Thymus (tissue), 11 donors: Measurements from ENCODE around the gene HNF4A. TPM values are rescaled to one million over a fixed set of nuclear protein-coding genes. Genes with fewer than 3 reads are reported as not detected.
A peak's percentile ranks its signal among the peaks of the same experiment; 100 is the strongest.

Experiments
- DNase-seq, 9 donors: peaks; one replicate each; pipeline ENCODE4 v3.0.0-alpha.2; 2013; ENCODE audit warnings: low spot score in 9 of 9, low read depth in 6 of 9, missing footprints in 1 of 9
- H3K27ac ChIP-seq, 2 donors: one replicate each; pipeline ENCODE4 v1.5.1; 2013; ENCODE audit warnings: control low read depth in 1 of 2, low read depth in 1 of 2, low read length in 1 of 2, mild to moderate bottlenecking in 1 of 2, moderate library complexity in 1 of 2
- H3K27me3 ChIP-seq, 2 donors: one replicate each; pipeline ENCODE4 v1.5.1; 2013; ENCODE audit warnings: low read length in 1 of 2; ENCODE audit not compliant: control insufficient read depth in 2 of 2, insufficient read depth in 1 of 2
- H3K36me3 ChIP-seq, 2 donors: one replicate each; pipeline ENCODE4 v1.5.1; 2013; ENCODE audit warnings: low read length in 1 of 2, mild to moderate bottlenecking in 1 of 2, moderate library complexity in 1 of 2; ENCODE audit not compliant: control insufficient read depth in 2 of 2, insufficient read depth in 2 of 2
- H3K4me1 ChIP-seq, 2 donors: one replicate each; pipeline ENCODE4 v1.5.1; 2013; ENCODE audit warnings: low read length in 2 of 2; ENCODE audit not compliant: control insufficient read depth in 2 of 2, insufficient read depth in 2 of 2
- H3K4me3 ChIP-seq, 2 donors: one replicate each; pipeline ENCODE4 v1.5.1; 2013; ENCODE audit warnings: low read length in 2 of 2, control low read depth in 1 of 2, mild to moderate bottlenecking in 1 of 2
- H3K9me3 ChIP-seq, 2 donors: one replicate each; pipeline ENCODE4 v1.5.1; 2013; ENCODE audit warnings: low read length in 1 of 2, mild to moderate bottlenecking in 1 of 2; ENCODE audit not compliant: control insufficient read depth in 2 of 2, insufficient read depth in 1 of 2
- WGBS: extraction: QIAGEN DNeasy Blood & Tissue Kit; methylation state at CpG from one replicate; pipeline ENCODE4 v1.1.7; 2013; 5-methylcytosine and 5-hydroxymethylcytosine counted together
- polyA plus RNA-seq: library from polyadenylated mRNA; stranded (reverse); fragments of 200-250 nt; gene quantifications from one replicate; pipeline ENCODE4 v1.2.3, GENCODE V29; 2013
- total RNA-seq: library from RNA; stranded (reverse); fragments of 120-200 nt; gene quantifications from one replicate; pipeline ENCODE4 v1.2.4, GENCODE V29; 2013
- donor health status: healthy.

HNF4A gene
- total and polyA plus RNA-seq, 2 donors, result 0.05 to 0.16 TPM

DNA sequence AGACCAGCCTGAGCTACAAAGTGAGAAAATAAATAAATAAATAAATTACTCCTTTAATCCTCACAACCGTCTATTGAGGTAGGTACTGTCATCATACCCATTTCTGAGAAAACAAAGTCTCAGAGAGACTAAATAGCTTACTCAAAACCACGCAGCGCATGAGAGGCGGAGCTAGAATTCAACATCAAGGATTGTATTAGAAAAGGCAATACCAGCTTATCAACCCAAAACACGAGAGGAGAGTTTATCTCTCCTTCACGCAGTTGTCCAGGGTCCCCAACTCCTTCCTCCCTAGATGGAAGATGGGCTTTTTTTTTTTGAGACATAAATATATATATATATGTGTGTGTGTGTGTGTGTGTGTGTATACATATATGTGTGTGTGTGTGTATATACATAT lies 12.2 kb downstream of the HNF4A start:
- H3K36me3 ChIP-seq, result no peaks in the 10 kb centered on the region
- H3K4me3 ChIP-seq, result no peak overlapping the region
- no peak for DNase-seq
- H3K9me3 ChIP-seq, result no peaks in the 10 kb centered on the region
- no peak overlapping the region for H3K27ac ChIP-seq
- H3K27me3 ChIP-seq, result no peaks in the 10 kb centered on the region
- H3K4me1 ChIP-seq, result no peaks in the 10 kb centered on the region
- WGBS, result 96% methylated on average over 6 of the region's 6 CpGs

DNA sequence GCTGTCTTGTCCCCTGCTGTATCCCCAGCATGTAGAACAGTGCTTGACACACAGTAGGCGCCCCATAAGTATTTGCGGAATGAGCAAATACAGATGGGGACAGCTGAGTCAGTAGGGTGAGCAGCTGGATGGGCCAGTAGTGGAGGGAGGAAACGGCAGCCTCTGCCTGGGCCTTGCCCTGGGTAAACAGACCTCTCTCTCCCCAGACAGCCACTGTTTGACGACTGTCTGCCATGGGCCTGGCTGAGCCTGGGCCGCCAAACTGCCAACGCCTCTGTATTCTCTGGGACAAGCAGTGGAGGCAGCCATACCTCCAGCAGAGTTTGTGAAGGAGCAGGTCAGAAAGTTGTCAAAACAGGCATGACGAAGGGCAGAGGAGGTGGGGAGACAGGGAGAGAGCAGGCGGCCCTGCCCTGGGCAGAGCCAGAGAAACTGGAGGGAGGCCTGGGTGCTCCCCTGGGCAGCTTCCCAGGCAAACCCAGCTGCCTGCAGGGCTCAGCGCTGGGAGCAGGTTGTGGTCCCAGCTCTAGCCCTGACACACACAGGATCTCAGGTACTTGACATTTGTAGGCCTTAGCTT lies 15.2 kb downstream of the HNF4A start:
- H3K36me3 ChIP-seq, result no peaks in the 10 kb centered on the region
- H3K4me1 ChIP-seq, result no peaks in the 10 kb centered on the region
- H3K27me3 ChIP-seq, result no peaks in the 10 kb centered on the region
- H3K27ac ChIP-seq, result no peak overlapping the region
- H3K4me3 ChIP-seq, result no peak overlapping the region
- 84% methylated on average over 9 of the region's 9 CpGs for WGBS
- no peak for DNase-seq
- no peaks in the 10 kb centered on the region for H3K9me3 ChIP-seq

DNA sequence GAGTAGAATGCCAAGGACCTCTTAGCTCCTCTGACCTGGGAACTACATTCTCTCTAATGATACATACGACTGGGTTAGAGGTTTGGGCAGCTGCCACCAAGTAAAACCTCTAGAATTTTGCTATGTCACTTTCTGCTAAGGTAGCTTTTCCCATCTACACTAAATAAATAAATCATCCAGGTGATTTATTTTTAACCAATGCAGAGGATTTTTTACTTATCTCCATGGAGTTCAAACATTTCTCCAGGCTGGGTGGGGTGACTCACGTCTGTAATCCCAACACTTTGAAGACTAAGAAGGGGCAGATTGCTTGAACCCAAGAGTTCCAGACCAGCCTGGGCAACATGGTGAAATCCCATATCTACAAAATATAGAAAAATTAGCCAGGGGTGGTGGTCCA lies 27.1 kb downstream of the HNF4A start:
- Histone ChIP-seq H3K4me3 (no peak overlapping the region), H3K9me3 (no peaks in the 10 kb centered on the region), H3K4me1 (no peaks in the 10 kb centered on the region), H3K36me3 (no peaks in the 10 kb centered on the region), H3K27ac (no peak overlapping the region), H3K27me3 (no peaks in the 10 kb centered on the region)
- WGBS, result 39% methylated on average over 2 of the region's 2 CpGs
- no peak for DNase-seq

DNA sequence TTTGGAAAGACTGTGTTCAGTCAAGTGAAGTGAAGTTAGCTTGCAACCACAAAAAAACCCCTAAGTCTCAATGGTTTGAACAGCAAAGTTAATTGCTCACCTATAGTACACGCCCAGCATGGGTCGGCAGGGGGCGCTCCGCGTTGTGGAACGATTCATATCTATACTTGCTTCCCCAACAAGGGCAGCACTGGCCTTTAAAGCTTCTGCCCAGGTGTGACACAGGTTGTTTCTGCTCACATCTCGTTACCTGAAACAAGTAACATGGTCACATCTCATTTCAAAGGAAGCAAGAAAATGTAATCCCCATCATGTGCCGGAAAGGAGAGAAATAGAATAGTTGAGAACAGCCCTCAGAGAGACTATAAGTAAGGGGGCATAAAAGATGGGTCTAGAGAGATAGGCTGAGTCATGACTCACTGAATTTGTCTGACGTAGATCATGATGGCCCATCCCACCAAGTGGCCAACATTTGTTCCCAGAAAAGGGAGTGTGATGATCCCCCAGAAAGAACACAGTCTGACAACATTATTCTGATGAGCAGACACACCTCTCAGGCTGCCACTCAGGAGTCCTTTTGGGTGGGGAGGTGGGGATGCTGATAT lies 29.0 kb downstream of the HNF4A start:
- DNase-seq, result peak; percentile 33 to 78 (median 58)
- Histone ChIP-seq H3K36me3 (no peaks in the 10 kb centered on the region), H3K4me3 (no peak overlapping the region), H3K27ac (no peak overlapping the region), H3K4me1 (no peaks in the 10 kb centered on the region), H3K9me3 (no peaks in the 10 kb centered on the region), H3K27me3 (peaks cover 0 to 11% of the 10 kb centered on the region in 2 donors)
- WGBS, result 19% methylated on average over 9 of the region's 9 CpGs

DNA sequence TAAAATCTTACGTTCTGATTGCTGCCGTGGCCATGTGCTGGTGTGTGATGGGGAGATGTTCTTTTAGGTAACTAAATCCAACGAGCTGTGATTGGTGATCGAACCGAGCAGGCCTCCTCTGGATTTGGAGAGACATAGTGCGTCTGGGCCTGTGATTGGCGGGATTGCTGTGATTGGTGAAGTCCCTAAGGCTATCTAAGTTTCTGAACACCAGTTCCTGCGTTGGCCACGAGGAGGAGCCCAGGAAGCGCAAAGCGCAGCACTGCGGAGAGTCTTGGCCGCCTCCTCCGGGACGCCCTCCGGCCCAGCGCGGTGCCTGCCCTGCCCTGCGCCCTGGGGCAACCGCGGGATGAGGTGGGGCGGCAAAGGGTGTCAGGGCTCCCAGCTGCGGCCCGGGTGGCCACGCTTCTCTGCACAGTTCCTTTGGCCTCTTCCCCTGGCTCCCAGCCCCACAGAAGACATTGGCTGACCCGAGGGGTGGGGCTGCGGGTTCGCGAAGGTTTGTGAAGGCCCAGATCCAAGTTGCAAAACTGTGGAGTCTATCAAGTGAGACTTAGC lies 33.0 kb downstream of the HNF4A start:
- no peaks in the 10 kb centered on the region for H3K4me1 ChIP-seq
- no peaks in the 10 kb centered on the region for H3K9me3 ChIP-seq
- H3K27me3 ChIP-seq, result peaks cover 0 to 23% of the 10 kb centered on the region in 2 donors
- no peak overlapping the region for H3K27ac ChIP-seq
- H3K36me3 ChIP-seq, result no peaks in the 10 kb centered on the region
- peak in 8 of 9 donors; percentile 8 to 69 (median 43) for DNase-seq
- 9% methylated on average over 29 of the region's 29 CpGs for WGBS
- H3K4me3 ChIP-seq, result no peak overlapping the region

DNA sequence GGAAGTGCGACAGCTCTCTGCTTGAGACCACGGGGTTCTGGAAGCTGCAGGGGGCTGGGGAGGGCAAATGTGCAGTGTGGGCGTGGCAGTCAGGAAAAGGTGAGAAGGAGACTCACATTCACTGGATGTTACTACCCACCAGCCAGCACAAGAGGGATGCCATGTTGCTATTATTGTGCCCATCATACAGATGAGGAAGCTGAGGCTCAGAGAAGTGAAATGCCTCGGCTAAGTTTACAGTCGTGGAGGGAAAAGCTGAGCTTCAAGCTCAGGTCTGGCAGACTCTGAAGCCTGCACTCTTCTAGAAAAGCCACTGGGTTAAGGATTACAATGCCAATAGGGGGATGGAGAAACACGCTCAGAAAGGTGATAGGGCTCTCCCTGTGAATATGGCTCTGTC lies 34.4 kb downstream of the HNF4A start:
- Histone ChIP-seq H3K9me3 (no peaks in the 10 kb centered on the region), H3K27ac (no peak overlapping the region), H3K36me3 (no peaks in the 10 kb centered on the region), H3K4me1 (no peaks in the 10 kb centered on the region), H3K27me3 (peaks cover 0 to 24% of the 10 kb centered on the region in 2 donors), H3K4me3 (no peak overlapping the region)
- no peak for DNase-seq
- 79% methylated on average over 6 of the region's 6 CpGs for WGBS

DNA sequence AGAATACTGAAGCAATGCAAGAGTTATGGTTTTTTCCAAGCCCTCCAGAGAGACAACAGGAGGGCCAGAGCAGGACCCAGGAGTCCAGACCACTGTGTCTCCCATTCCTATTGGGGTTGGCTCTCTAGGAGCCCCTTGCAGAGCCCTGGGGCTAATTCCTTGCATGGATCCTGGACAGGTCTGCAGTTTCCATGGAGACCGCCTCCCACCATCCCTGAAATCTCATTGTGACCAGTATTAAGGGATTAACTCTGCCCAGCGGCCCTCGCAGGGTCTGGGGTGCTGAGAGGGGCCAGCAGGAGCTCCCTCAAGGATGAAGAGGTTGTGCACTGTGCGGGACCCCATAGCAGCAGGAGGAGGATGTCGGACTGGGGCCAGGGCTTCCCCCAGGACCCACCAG lies 34.8 kb downstream of the HNF4A start:
- no peak overlapping the region for H3K27ac ChIP-seq
- DNase-seq, result no peak
- no peaks in the 10 kb centered on the region for H3K4me1 ChIP-seq
- H3K36me3 ChIP-seq, result no peaks in the 10 kb centered on the region
- no peaks in the 10 kb centered on the region for H3K9me3 ChIP-seq
- WGBS, result 85% methylated on average over 5 of the region's 5 CpGs
- peaks cover 0 to 28% of the 10 kb centered on the region in 2 donors for H3K27me3 ChIP-seq
- no peak overlapping the region for H3K4me3 ChIP-seq

DNA sequence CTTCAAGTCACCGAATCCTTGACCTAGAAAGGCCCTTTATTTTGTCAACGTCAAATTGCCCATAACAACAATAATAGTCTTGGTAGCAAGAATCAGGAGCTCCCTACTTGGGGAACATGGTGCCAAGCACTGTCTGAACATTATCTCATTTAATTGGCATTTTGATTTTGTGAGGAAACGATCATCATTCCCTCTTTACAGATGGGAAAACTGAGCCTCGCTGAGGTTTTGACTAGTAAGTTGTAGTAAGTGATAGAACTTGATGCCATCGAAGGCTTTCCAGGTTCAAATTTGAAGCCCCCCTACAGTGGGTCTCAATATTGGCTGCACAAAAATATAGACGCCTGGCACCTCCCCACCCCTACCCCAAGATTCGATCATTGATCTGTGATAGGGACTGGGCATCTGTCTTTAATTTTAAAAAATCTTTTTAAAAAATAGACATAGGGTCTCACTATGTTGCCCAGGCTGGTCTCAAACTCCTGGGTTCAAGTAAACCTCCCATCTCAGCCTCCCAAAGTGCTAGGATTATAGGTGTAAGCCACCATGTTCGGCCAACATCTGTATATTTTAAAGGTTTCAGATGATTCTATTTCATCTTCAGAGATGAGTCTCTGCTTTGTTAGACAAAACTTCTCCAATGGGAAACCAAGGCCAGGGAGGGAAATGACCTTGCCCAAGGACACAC lies 36.7 kb downstream of the HNF4A start:
- 98% methylated on average over 8 of the region's 8 CpGs for WGBS

More for the DNA sequence above, 36.7 kb downstream of the HNF4A start:
- H3K27ac ChIP-seq, result no peak overlapping the region
- no peaks in the 10 kb centered on the region for H3K9me3 ChIP-seq
- no peak for DNase-seq
- no peaks in the 10 kb centered on the region for H3K4me1 ChIP-seq
- no peaks in the 10 kb centered on the region for H3K36me3 ChIP-seq
- H3K4me3 ChIP-seq, result no peak overlapping the region
- H3K27me3 ChIP-seq, result peaks cover 0 to 33% of the 10 kb centered on the region in 2 donors
